B cell (primary cell): Measurements from ENCODE around the gene GORASP1. TPM values are rescaled to one million over a fixed set of nuclear protein-coding genes. Genes with fewer than 3 reads are reported as not detected.

ENCODE experiments used
- ATAC-seq: fragments of 200-7000 bp; cut with Tn5 transposase; one replicate; pipeline ENCODE4 v1.10.0; 2021; ENCODE audit warnings: low read depth, mild to moderate bottlenecking, moderate number of reproducible peaks, moderate library complexity
- CTCF ChIA-PET: fragments of 350-600 bp; sonication (Branson Sonifier 250); formaldehyde crosslinking; loops from one replicate; lab custom pipeline; 2021; ENCODE audit warnings: antibody characterized with exemption, inconsistent platforms; lab: Charles Lee
- POLR2A ChIA-PET: fragments of 350-600 bp; sonication (Branson Sonifier 250); formaldehyde crosslinking; loops from one replicate; lab custom pipeline; 2021; ENCODE audit warnings: antibody characterized with exemption; lab: Charles Lee
- DNase-seq: peaks from one replicate; pipeline ENCODE4 v3.0.0; 2013
- H2AFZ ChIP-seq: 2 replicates; pipeline ENCODE4 v1.6.1; 2012; ENCODE audit warnings: mild to moderate bottlenecking, low read depth, low read length; ENCODE audit not compliant: insufficient read depth, poor library complexity, severe bottlenecking
- H3K27ac ChIP-seq, 2 donors: 1 replicate in 1 of 2; 2 replicates in 1 of 2; pipeline ENCODE4 v1.5.1; 2012 to 2013; ENCODE audit warnings: low read length in 2 of 2, mild to moderate bottlenecking in 2 of 2, moderate library complexity in 1 of 2
- H3K27me3 ChIP-seq, 4 experiments: fragments of 200-600 bp in 1 of 4; sonication (generic) in 1 of 4; replicated peaks in 1 of 4; 1 replicate in 2 of 4; 2 replicates in 2 of 4; pipeline versions ENCODE4 v1.6.1 to v1.7.0; 2013 to 2016; ENCODE audit warnings: low read length in 3 of 4, mild to moderate bottlenecking in 2 of 4, mixed read lengths in 1 of 4, moderate library complexity in 1 of 4; ENCODE audit not compliant: insufficient read depth in 4 of 4, control insufficient read depth in 3 of 4; ENCODE audit errors: control extremely low read depth in 1 of 4
- H3K36me3 ChIP-seq, 2 experiments: replicated peaks in 1 of 2; 1 replicate in 1 of 2; 2 replicates in 1 of 2; pipeline versions ENCODE4 v1.6.1 to v1.7.1; 2013; ENCODE audit warnings: low read length in 1 of 2; ENCODE audit not compliant: insufficient read depth in 2 of 2, control insufficient read depth in 1 of 2; ENCODE audit errors: control extremely low read depth in 1 of 2, extremely low read depth in 1 of 2
- H3K4me1 ChIP-seq, 2 donors: fragments of 200-600 bp in 1 of 2; sonication (generic) in 1 of 2; 1 replicate in 1 of 2; 2 replicates in 1 of 2; pipeline versions ENCODE4 v1.5.1 to v1.6.1; 2013 to 2017; ENCODE audit warnings: low read length in 2 of 2; ENCODE audit not compliant: control insufficient read depth in 2 of 2, insufficient read depth in 2 of 2
- H3K4me2 ChIP-seq: replicated peaks from 2 replicates; pipeline ENCODE3; 2012; ENCODE audit warnings: mild to moderate bottlenecking, low read depth, low read length; ENCODE audit not compliant: poor library complexity, severe bottlenecking
- H3K4me3 ChIP-seq, 5 experiments: fragments of 200-600 bp in 1 of 5; sonication (generic) in 1 of 5; 1 replicate in 3 of 5; 2 replicates in 2 of 5; pipeline versions ENCODE4 v1.5.1 to v1.7.0; 2011 to 2016; ENCODE audit warnings: low read length in 4 of 5, mild to moderate bottlenecking in 4 of 5, low read depth in 2 of 5, control low read depth in 1 of 5, moderate library complexity in 1 of 5; ENCODE audit not compliant: insufficient read depth in 1 of 5; ENCODE audit errors: control extremely low read depth in 1 of 5, extremely low read depth in 1 of 5
- H3K79me2 ChIP-seq: fragments of 200-600 bp; sonication (generic); one replicate; pipeline ENCODE4 v1.6.0; 2016; ENCODE audit warnings: low read length; ENCODE audit not compliant: control insufficient read depth, insufficient read depth
- H3K9ac ChIP-seq: fragments of 200-600 bp; sonication (generic); 2 replicates; pipeline ENCODE4 v1.6.1; 2017; ENCODE audit warnings: mild to moderate bottlenecking, low read length, moderate library complexity
- H3K9me3 ChIP-seq, 3 donors: one replicate each; pipeline versions ENCODE4 v1.6.1 to v1.7.1; 2013; ENCODE audit warnings: low read length in 2 of 3; ENCODE audit not compliant: control insufficient read depth in 2 of 3, insufficient read depth in 1 of 3; ENCODE audit errors: control extremely low read depth in 1 of 3
- H4K20me1 ChIP-seq: 2 replicates; pipeline ENCODE4 v1.6.0; 2012; ENCODE audit warnings: mild to moderate bottlenecking, low read length; ENCODE audit not compliant: insufficient read depth, control insufficient read depth, poor library complexity, severe bottlenecking
- H3K27ac Mint-ChIP-seq: one replicate; pipeline ENCODE4 v1.8.0; 2021; ENCODE audit warnings: mixed read lengths
- H3K27me3 Mint-ChIP-seq: one replicate; pipeline ENCODE4 v1.8.0; 2021; ENCODE audit warnings: mixed read lengths
- H3K4me1 Mint-ChIP-seq: one replicate; pipeline ENCODE4 v1.8.0; 2021; ENCODE audit warnings: mixed read lengths
- H3K4me3 Mint-ChIP-seq: one replicate; pipeline ENCODE4 v1.8.0; 2021; ENCODE audit warnings: mixed read lengths
- H3K9me3 Mint-ChIP-seq: one replicate; pipeline ENCODE4 v1.8.0; 2022; ENCODE audit warnings: mixed read lengths; ENCODE audit not compliant: insufficient read depth
- EZH2 ChIP-seq: IDR thresholded peaks from 2 replicates; pipeline ENCODE4 v1.6.1; 2012; ENCODE audit warnings: borderline replicate concordance, low read depth, mild to moderate bottlenecking, moderate library complexity, low read length; ENCODE audit not compliant: insufficient read depth, poor library complexity, severe bottlenecking
- WGBS: methylation state at CpG from one replicate; pipeline ENCODE4 v1.1.5; 2013; ENCODE audit warnings: missing lambda C conversion rate; ENCODE audit not compliant: insufficient coverage; 5-methylcytosine and 5-hydroxymethylcytosine counted together
- intact Hi-C: fragments of 100-400 bp; cut with micrococcal nuclease; formaldehyde crosslinking; loops from one replicate; pipeline ENCODE4 v1.10.0; 2022
- polyA plus RNA-seq: library from polyadenylated mRNA; depleted of rRNA; stranded (reverse); fragments of >200 nt; gene quantifications from 2 replicates; pipeline ENCODE4 v1.2.3, GENCODE V29; 2012
- total RNA-seq, 2 donors: library from RNA; stranded (reverse); fragments of 120-200 nt in 1 of 2; gene quantifications; 1 replicate in 1 of 2; 2 replicates in 1 of 2; pipeline versions ENCODE4 v1.2.3 to v1.2.4, GENCODE V29; 2013 to 2022
- TF ChIP-seq, protein P1 (sequence below): fragments of 200-600 bp; IDR thresholded peaks from one replicate; pipeline ENCODE4 v1.8.0; 2022; ENCODE audit warnings: antibody characterized with exemption, mild to moderate bottlenecking

The GORASP1 gene
- total and polyA plus RNA-seq, 2 donors (not counting 1 experiment from before 2014, with no cell fraction given) = 81.7 to 84.0 TPM

DNA sequence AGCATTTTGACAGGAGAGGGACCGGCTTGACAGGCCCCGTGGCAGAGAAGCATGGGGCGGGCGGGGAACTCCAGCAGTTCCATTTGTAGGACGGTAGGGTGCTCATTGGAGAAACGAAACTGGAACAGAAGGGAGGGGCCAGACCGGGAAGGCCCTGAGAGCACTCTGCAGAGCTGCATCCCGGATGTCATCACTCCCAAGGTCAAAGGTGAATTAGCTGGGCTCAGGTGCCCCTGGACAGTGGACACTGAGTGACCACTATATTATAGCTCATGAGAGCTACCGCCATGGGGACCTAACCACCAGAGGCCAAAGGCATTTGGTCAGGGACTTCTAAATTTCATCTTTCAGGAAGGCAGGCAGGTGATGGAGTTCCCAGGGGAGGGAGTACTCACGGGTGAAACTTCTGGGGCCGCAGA lies 38.7 kb upstream of the GORASP1 start:
- H3K4me2 ChIP-seq = peak overlapping the region; percentile 98
- ATAC-seq (no peak), DNase-seq (peak; percentile 38)
- no peaks in the 10 kb centered on the region for H3K9me3 Mint-ChIP-seq
- peak overlapping the region in 1 of 2 donors; percentile 98 for H3K27ac ChIP-seq
- no peak overlapping the region for H3K4me3 ChIP-seq
- no peaks in the 10 kb centered on the region for H3K9me3 ChIP-seq
- 64% methylated on average over 11 of the region's 11 CpGs for WGBS
- peaks cover 93% of the 10 kb centered on the region for H3K79me2 ChIP-seq
- no peak overlapping the region for H3K9ac ChIP-seq
- H3K4me1 ChIP-seq = peaks cover 71 to 73% of the 10 kb centered on the region in 2 donors
- peaks cover 84% of the 10 kb centered on the region for H3K4me1 Mint-ChIP-seq
- H4K20me1 ChIP-seq = peaks cover 96% of the 10 kb centered on the region
- intact Hi-C loops = no loop called here
- TF ChIP-seq, protein P1, sequence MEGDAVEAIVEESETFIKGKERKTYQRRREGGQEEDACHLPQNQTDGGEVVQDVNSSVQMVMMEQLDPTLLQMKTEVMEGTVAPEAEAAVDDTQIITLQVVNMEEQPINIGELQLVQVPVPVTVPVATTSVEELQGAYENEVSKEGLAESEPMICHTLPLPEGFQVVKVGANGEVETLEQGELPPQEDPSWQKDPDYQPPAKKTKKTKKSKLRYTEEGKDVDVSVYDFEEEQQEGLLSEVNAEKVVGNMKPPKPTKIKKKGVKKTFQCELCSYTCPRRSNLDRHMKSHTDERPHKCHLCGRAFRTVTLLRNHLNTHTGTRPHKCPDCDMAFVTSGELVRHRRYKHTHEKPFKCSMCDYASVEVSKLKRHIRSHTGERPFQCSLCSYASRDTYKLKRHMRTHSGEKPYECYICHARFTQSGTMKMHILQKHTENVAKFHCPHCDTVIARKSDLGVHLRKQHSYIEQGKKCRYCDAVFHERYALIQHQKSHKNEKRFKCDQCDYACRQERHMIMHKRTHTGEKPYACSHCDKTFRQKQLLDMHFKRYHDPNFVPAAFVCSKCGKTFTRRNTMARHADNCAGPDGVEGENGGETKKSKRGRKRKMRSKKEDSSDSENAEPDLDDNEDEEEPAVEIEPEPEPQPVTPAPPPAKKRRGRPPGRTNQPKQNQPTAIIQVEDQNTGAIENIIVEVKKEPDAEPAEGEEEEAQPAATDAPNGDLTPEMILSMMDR = no peak
- TF ChIP-seq EZH2 = no peak
- peak overlapping the region; percentile 99 for H3K4me3 Mint-ChIP-seq
- no peak overlapping the region for H2AFZ ChIP-seq
- H3K27me3 Mint-ChIP-seq = no peaks in the 10 kb centered on the region
- no peaks in the 10 kb centered on the region for H3K27me3 ChIP-seq
- ChIA-PET POLR2A (interaction anchor here (0.6 kb wide), 1 partner anchor 25 kb away, joined by 4 read pairs; no protein-coding TSS in a partner anchor), CTCF (interaction anchor here (1.0 to 5.9 kb wide), 10 partner anchors 9 to 146 kb away, joined by 3 to 36 read pairs (median 4); no protein-coding TSS in a partner anchor)
- H3K36me3 ChIP-seq = peaks cover 2 to 53% of the 10 kb centered on the region in 2 experiments
- peak overlapping the region; percentile 94 for H3K27ac Mint-ChIP-seq

DNA sequence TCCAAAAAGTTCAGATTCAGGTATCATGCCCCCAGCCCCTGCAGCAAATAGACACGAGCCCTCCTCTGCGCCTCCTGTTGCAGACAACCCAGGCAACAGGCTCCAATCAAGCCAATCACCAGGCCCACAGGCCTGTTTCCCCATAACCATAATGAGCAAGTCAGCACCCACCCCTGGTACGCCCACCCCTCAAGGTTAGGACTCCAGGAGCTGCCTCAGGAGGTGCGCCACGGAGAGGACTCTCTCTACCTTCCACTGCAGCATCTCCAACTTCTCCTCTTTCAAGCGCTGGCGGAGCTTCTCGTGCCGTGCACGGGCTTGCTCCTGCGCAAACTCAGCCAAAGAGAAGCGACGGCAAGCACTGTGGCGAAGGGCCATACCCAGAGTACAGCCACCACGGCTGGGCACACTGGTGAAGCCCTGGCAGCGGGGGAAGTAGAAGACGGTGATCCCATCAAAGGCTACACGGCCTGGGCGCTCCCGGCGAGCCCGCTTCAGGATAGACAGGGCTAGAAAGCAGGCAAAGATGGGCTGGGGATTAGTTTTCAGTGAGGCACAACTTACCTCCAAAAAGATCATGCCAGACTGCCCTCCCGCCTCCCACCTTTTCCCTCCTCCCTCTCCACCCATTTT lies 37.4 kb upstream of the GORASP1 start:
- Mint-ChIP-seq H3K27ac (peak overlapping the region; percentile 57), H3K4me3 (no peak overlapping the region), H3K4me1 (peaks cover 78% of the 10 kb centered on the region), H3K27me3 (no peaks in the 10 kb centered on the region), H3K9me3 (no peaks in the 10 kb centered on the region)
- ATAC-seq (no peak), DNase-seq (no peak)
- Histone ChIP-seq H3K79me2 (peaks cover 81% of the 10 kb centered on the region), H2AFZ (no peak overlapping the region), H3K27me3 (no peaks in the 10 kb centered on the region), H3K36me3 (peaks cover 2 to 63% of the 10 kb centered on the region in 2 experiments), H3K4me3 (no peak overlapping the region), H3K27ac (no peak overlapping the region), H3K4me2 (no peak overlapping the region), H4K20me1 (peaks cover 94% of the 10 kb centered on the region), H3K9me3 (no peaks in the 10 kb centered on the region), H3K4me1 (peaks cover 64 to 68% of the 10 kb centered on the region in 2 donors), H3K9ac (no peak overlapping the region)
- ChIA-PET POLR2A (no interaction called here), CTCF (interaction anchor here (1.0 to 5.9 kb wide), 5 partner anchors 11 to 148 kb away, joined by 3 to 36 read pairs (median 4); no protein-coding TSS in a partner anchor)
- TF ChIP-seq, protein P1 = no peak
- no peak for TF ChIP-seq EZH2
- intact Hi-C loops = no loop called here
- 99% methylated on average over 16 of the region's 23 CpGs for WGBS
